Measurements from ENCODE around the gene MLLT10. TPM values are rescaled to one million over a fixed set of nuclear protein-coding genes. Genes with fewer than 3 reads are reported as not detected.

MLLT10 gene
- total RNA-seq, 1 experiment from 2014 or later = 45.2 TPM

GRCh38 chr10:21490028-21490710 is 43.9 kb upstream of the MLLT10 start:
- H3K9me2 ChIP-seq (ENCODE audit: insufficient read depth) = no peaks in the 10 kb centered on the region
- no TSS peak for BruUV-seq (replicated peaks)
- ChIA-PET RAD21 (ENCODE audit: low non-redundant PET in 1 of 2, low total read pairs in 2 of 2, uncharacterized antibody in 2 of 2, unreplicated experiment in 2 of 2) (no interaction called here), POLR2A (interaction anchor here (0.6 kb wide), 1 partner anchor 32 kb away, joined by 3 read pairs; no protein-coding TSS in a partner anchor), CTCF (no interaction called here)
- no peaks in the 10 kb centered on the region for H3K79me2 ChIP-seq (ENCODE audit: insufficient read depth, low read length)
- H3K4me2 ChIP-seq (ENCODE audit: low read length) = no peak overlapping the region
- peaks cover under 1 to 1% of the 10 kb centered on the region in 2 experiments; a peak in 1 of 4 replicates for H3K4me1 ChIP-seq (ENCODE audit: control insufficient read depth in 1 of 2, insufficient read depth in 2 of 2, low read length in 2 of 2)
- H3K9ac ChIP-seq (ENCODE audit: low read length) = no peak overlapping the region
- no peaks in the 10 kb centered on the region for H3K36me3 ChIP-seq (ENCODE audit: control insufficient read depth in 1 of 2, insufficient read depth in 2 of 2, low read length in 2 of 2)
- DNase-seq (ENCODE audit: low read depth, low spot score) (no peak), ATAC-seq (no peak)
- H3K4me3 ChIP-seq (replicated peaks in 1 of 2; ENCODE audit: low read depth in 1 of 2, low read length in 2 of 2) = no peak overlapping the region
- TF ChIP-seq ATF3 (IDR thresholded peaks at IDR 0.05) = no peak
- no peak overlapping the region for H3K27ac ChIP-seq (ENCODE audit: low read depth, low read length)
- H2AFZ ChIP-seq (ENCODE audit: low read depth, low read length, poor library complexity, severe bottlenecking) = no peak overlapping the region
- no peaks in the 10 kb centered on the region for H4K20me1 ChIP-seq (ENCODE audit: insufficient read depth)
- no peaks in the 10 kb centered on the region for H3K27me3 ChIP-seq (ENCODE audit: insufficient read depth, low read length)
- intact Hi-C loops (cut with micrococcal nuclease) = no loop called here
- no peaks in the 10 kb centered on the region for H3K9me3 ChIP-seq (ENCODE audit: control insufficient read depth in 1 of 2, insufficient read depth in 1 of 2, low read depth in 1 of 2, low read length in 2 of 2)

- H3K36me3 ChIP-seq (ENCODE audit: control insufficient read depth in 1 of 2, insufficient read depth in 2 of 2, low read length in 2 of 2) = no peaks in the 10 kb centered on the region
- no peak for ATAC-seq
- no peak overlapping the region for H3K4me2 ChIP-seq (ENCODE audit: low read length)
- no peak overlapping the region for H3K9ac ChIP-seq (ENCODE audit: low read length)
- H2AFZ ChIP-seq (ENCODE audit: low read depth, low read length, poor library complexity, severe bottlenecking) = no peak overlapping the region
- H3K4me1 ChIP-seq (ENCODE audit: control insufficient read depth in 1 of 2, insufficient read depth in 2 of 2, low read length in 2 of 2) = peaks cover 2 to 5% of the 10 kb centered on the region in 2 experiments; a peak in 1 of 4 replicates
- no peak overlapping the region for H3K27ac ChIP-seq (ENCODE audit: low read depth, low read length)
- CTCF ChIA-PET = no interaction called here
- H4K20me1 ChIP-seq (ENCODE audit: insufficient read depth) = no peaks in the 10 kb centered on the region
- intact Hi-C loops (cut with micrococcal nuclease) = no loop called here
- H3K9me3 ChIP-seq (ENCODE audit: control insufficient read depth in 1 of 2, insufficient read depth in 1 of 2, low read depth in 1 of 2, low read length in 2 of 2) = no peaks in the 10 kb centered on the region
- H3K27me3 ChIP-seq (ENCODE audit: insufficient read depth, low read length) = no peaks in the 10 kb centered on the region
- TF ChIP-seq JUND (IDR thresholded peaks at IDR 0.05) (no peak), ATF3 (IDR thresholded peaks at IDR 0.05) (no peak), EGR1 (IDR thresholded peaks at IDR 0.05; ENCODE audit: low read depth) (no peak), POLR2AphosphoS5 (IDR thresholded peaks at IDR 0.05; ENCODE audit: low read depth, low read length) (no peak), ELF1 (IDR thresholded peaks at IDR 0.05; ENCODE audit: borderline replicate concordance, low read depth) (no peak), EZH2phosphoT487 (IDR thresholded peaks at IDR 0.05; ENCODE audit: borderline replicate concordance) (no peak), MAX (IDR thresholded peaks at IDR 0.05) (no peak), CEBPB (IDR thresholded peaks at IDR 0.05; ENCODE audit: low read depth) (no peak), ZNF274 (IDR thresholded peaks at IDR 0.05; ENCODE audit: low read depth, low read length) (no peak), ZBTB33 (IDR thresholded peaks at IDR 0.05; ENCODE audit: extremely low read depth, insufficient replicate concordance, low read length) (no peak), TCF7L2 (IDR thresholded peaks at IDR 0.05; ENCODE audit: borderline replicate concordance, extremely low read depth, insufficient read depth, insufficient read length) (no peak), CBX3 (IDR thresholded peaks at IDR 0.05; ENCODE audit: low read depth) (no peak), POLR2A (IDR thresholded peaks at IDR 0.05; ENCODE audit: borderline replicate concordance, extremely low read depth, insufficient read depth, insufficient read length) (no peak), YY1 (IDR thresholded peaks at IDR 0.05; ENCODE audit: extremely low read depth, insufficient replicate concordance, low read depth, low read length) (no peak)
- H3K79me2 ChIP-seq (ENCODE audit: insufficient read depth, low read length) = no peaks in the 10 kb centered on the region
- RAD21 ChIA-PET (ENCODE audit: low non-redundant PET in 1 of 2, low total read pairs in 2 of 2, uncharacterized antibody in 2 of 2, unreplicated experiment in 2 of 2) = no interaction called here
- POLR2A ChIA-PET = no interaction called here
- no peak for DNase-seq (ENCODE audit: low read depth, low spot score)
- no TSS peak for BruUV-seq (replicated peaks)
- no peaks in the 10 kb centered on the region for H3K9me2 ChIP-seq (ENCODE audit: insufficient read depth)
- no peak overlapping the region for H3K4me3 ChIP-seq (replicated peaks in 1 of 2; ENCODE audit: low read depth in 1 of 2, low read length in 2 of 2)
These were observed 43.3 kb upstream of the MLLT10 start for GRCh38 chr10:21490711-21491105.
